GM12878 (cell line): ENCODE results near the gene CD244. TPM values are rescaled to one million over a fixed set of nuclear protein-coding genes. Genes with fewer than 3 reads are reported as not detected.
"Not testable (repeated sequence)": the region's sequence is repeated elsewhere in the genome, so short reads cannot be mapped to it uniquely, and the experiment has no call there.

Experiments used
- ATAC-seq: fragments of 200-7000 bp; cut with Tn5 transposase; 3 replicates; pipeline ENCODE4 v1.9.1; 2020; ENCODE audit warnings: mild to moderate bottlenecking, moderate library complexity
- BruUV-seq: library from RNA; stranded (reverse); fragments of 400-500 nt; replicated peaks from 2 replicates; lab custom pipeline; 2021; lab: Mats Ljungman, UMichigan
- CTCF ChIA-PET: fragments of 300-600 bp; sonication (Branson Sonifier 250); formaldehyde crosslinking; extraction: SDS; loops from one replicate; lab custom pipeline; 2021; ENCODE audit warnings: inconsistent platforms; lab: Yijun Ruan, JAX
- POLR2A ChIA-PET: fragments of 350-600 bp; formaldehyde crosslinking; extraction: SDS; loops from one replicate; lab custom pipeline; 2021; ENCODE audit warnings: inconsistent platforms; lab: Charles Lee
- RAD21 ChIA-PET: fragments of 300-600 bp; sonication (Branson Sonifier 250); formaldehyde crosslinking; loops from one replicate; lab custom pipeline; 2023; ENCODE audit warnings: antibody characterized with exemption; ENCODE audit not compliant: unreplicated experiment; lab: Charles Lee
- SMC1A ChIA-PET: fragments of 300-600 bp; sonication (Branson Sonifier 250); formaldehyde crosslinking; loops from one replicate; lab custom pipeline; 2023; ENCODE audit not compliant: unreplicated experiment, uncharacterized antibody; lab: Charles Lee
- DNase-seq: peaks from one replicate; pipeline ENCODE4 v3.0.0-alpha.2; 2011; ENCODE audit warnings: low read depth, low spot score
- FAIRE-seq: peaks from 3 replicates; lab custom pipeline; 2011; peaks lifted over from hg19 to GRCh38; lab: Jason Lieb, UNC
- H2AFZ ChIP-seq: 2 replicates; pipeline ENCODE4 v1.6.0; 2011; ENCODE audit warnings: low read depth, low read length, control low read depth; ENCODE audit not compliant: control insufficient read depth
- H3K27ac ChIP-seq: 2 replicates; pipeline ENCODE4 v1.5.1; 2011; ENCODE audit warnings: control low read depth; ENCODE audit not compliant: control insufficient read depth, insufficient read depth
- H3K27me3 ChIP-seq, 2 experiments: replicated peaks in 1 of 2; 2 replicates each; pipeline versions ENCODE4 v1.6.0 to v1.6.1; 2011; ENCODE audit warnings: low read length in 1 of 2; ENCODE audit not compliant: control insufficient read depth in 2 of 2, insufficient read depth in 2 of 2
- H3K36me3 ChIP-seq, 2 experiments: 2 replicates each; pipeline ENCODE4 v1.5.1; 2011; ENCODE audit warnings: low read length in 1 of 2; ENCODE audit not compliant: control insufficient read depth in 2 of 2, insufficient read depth in 2 of 2
- H3K4me1 ChIP-seq: 2 replicates; pipeline ENCODE4 v1.6.1; 2011; ENCODE audit warnings: mild to moderate bottlenecking, low read length, moderate library complexity, mixed read lengths; ENCODE audit not compliant: control insufficient read depth, insufficient read depth
- H3K4me2 ChIP-seq: 2 replicates; pipeline ENCODE4 v1.6.0; 2011; ENCODE audit warnings: control low read depth; ENCODE audit not compliant: control insufficient read depth, insufficient read depth
- H3K4me3 ChIP-seq: fragments of 200-600 bp; sonication (generic); 2 replicates; pipeline ENCODE4 v1.5.1; 2016
- H3K79me2 ChIP-seq: 2 replicates; pipeline ENCODE4 v1.6.0; 2011; ENCODE audit warnings: low read length; ENCODE audit not compliant: control insufficient read depth, insufficient read depth
- H3K9ac ChIP-seq: 2 replicates; pipeline ENCODE4 v1.8.0; 2011; ENCODE audit warnings: low read length, control low read depth, mixed read lengths; ENCODE audit not compliant: control insufficient read depth, insufficient read depth
- H3K9me3 ChIP-seq: replicated peaks from 3 replicates; pipeline ENCODE4 v1.5.1; 2011; ENCODE audit warnings: mild to moderate bottlenecking, low read length; ENCODE audit not compliant: control insufficient read depth, insufficient read depth
- H4K20me1 ChIP-seq: 2 replicates; pipeline ENCODE4 v1.6.0; 2011; ENCODE audit not compliant: control insufficient read depth, insufficient read depth
- GATAD2B ChIP-seq: fragments of 450-650 bp; conservative IDR thresholded peaks from 2 replicates; pipeline ENCODE4 v1.6.1; 2017; ENCODE audit warnings: low read depth, mild to moderate bottlenecking, moderate library complexity
- KDM1A ChIP-seq: fragments of 200-600 bp; sonication (generic); IDR thresholded peaks from 2 replicates; pipeline ENCODE4 v1.6.1; 2016; ENCODE audit warnings: borderline replicate concordance
- SMAD1 ChIP-seq: fragments of 450-650 bp; IDR thresholded peaks from 2 replicates; pipeline ENCODE4 v1.6.1; 2018; ENCODE audit warnings: mild to moderate bottlenecking, low read depth; ENCODE audit not compliant: partially characterized antibody
- WGBS: methylation state at CpG from one replicate; pipeline ENCODE4 v1.1.6; 2016; ENCODE audit warnings: low lambda C conversion rate; ENCODE audit not compliant: insufficient replicate concordance, insufficient coverage; ENCODE audit errors: missing lambda C conversion rate; 5-methylcytosine and 5-hydroxymethylcytosine counted together
- in situ Hi-C: fragments of 300-500 bp; cut with MboI; formaldehyde crosslinking; loops from 9 replicates; pipeline ENCODE4 v1.14.3; 2018; ENCODE audit warnings: mixed read lengths
- intact Hi-C: fragments of 100-400 bp; cut with micrococcal nuclease; formaldehyde crosslinking; loops from one replicate; pipeline ENCODE4 v1.14.2; 2022; ENCODE audit not compliant: unreplicated experiment
- polyA plus RNA-seq, 11 experiments: library from polyadenylated mRNA; depleted of rRNA in 4 of 11; unstranded in 6 of 11; stranded (reverse) in 5 of 11; fragments of >200 nt; fragmentation: Nextera tagmentation in 4 of 11; fragmentation: Illumina TruSeq in 1 of 11; extraction: Ambion mirVana in 4 of 11; extraction: Trizol in 1 of 11; gene quantifications; 1 replicate in 1 of 11; 2 replicates in 10 of 11; pipeline versions ENCODE4 v1.2.1 to v1.2.3, GENCODE V29; 2011 to 2016; ENCODE audit warnings: inconsistent platforms in 2 of 11, missing spikeins in 2 of 11, low read depth in 1 of 11
- total RNA-seq, 4 experiments: library from RNA; depleted of rRNA in 3 of 4; stranded (reverse); fragments of >200 nt in 3 of 4; fragmentation: Illumina TruSeq in 1 of 4; extraction: Trizol in 1 of 4; gene quantifications; 2 replicates each; pipeline versions ENCODE4 v1.2.1 to v1.2.3, GENCODE V29; 2013 to 2021

Gene CD244
- total and polyA plus RNA-seq, 10 of the 15 experiments (the other 5 are each of a cell fraction or from before 2014, with no cell fraction given), result 0.24 to 13.6 (median 0.73) TPM

- no peaks in the 10 kb centered on the region for H4K20me1 ChIP-seq
- no peaks in the 10 kb centered on the region for H3K79me2 ChIP-seq
- ChIA-PET RAD21 (interaction anchor here (1.5 kb wide), 1 partner anchor 132 kb away, joined by 3 read pairs; no protein-coding TSS in a partner anchor), SMC1A (interaction anchor here (0.9 to 1.6 kb wide), 2 partner anchors 12 to 179 kb away, joined by 3 to 4 read pairs; no protein-coding TSS in a partner anchor), POLR2A (no interaction called here), CTCF (interaction anchor here (1.5 kb wide), 1 partner anchor 47 kb away, joined by 3 read pairs; no protein-coding TSS in a partner anchor)
- ATAC-seq, result no peak
- no peak for TF ChIP-seq GATAD2B
- no peak for TF ChIP-seq SMAD1
- no peak for TF ChIP-seq KDM1A
- BruUV-seq, result no TSS peak
- H3K27ac ChIP-seq, result no peak overlapping the region
- no peak overlapping the region for H2AFZ ChIP-seq
- no peaks in the 10 kb centered on the region; a peak in 1 of 4 replicates for H3K27me3 ChIP-seq
- intact Hi-C loops (no loop called here), in situ Hi-C loops (no loop called here)
- 51% methylated on average over 8 of the region's 8 CpGs for WGBS
- DNase-seq, result no peak
- no peaks in the 10 kb centered on the region for H3K4me1 ChIP-seq
- no peak overlapping the region for H3K9ac ChIP-seq
- no peaks in the 10 kb centered on the region for H3K9me3 ChIP-seq
- no peak overlapping the region for H3K4me2 ChIP-seq
- no peak overlapping the region for H3K4me3 ChIP-seq
- FAIRE-seq, result no peak
- H3K36me3 ChIP-seq, result no peaks in the 10 kb centered on the region
Measured at GRCh38 chr1:160904783-160905616, 42.3 kb upstream of the CD244 start.

DNA sequence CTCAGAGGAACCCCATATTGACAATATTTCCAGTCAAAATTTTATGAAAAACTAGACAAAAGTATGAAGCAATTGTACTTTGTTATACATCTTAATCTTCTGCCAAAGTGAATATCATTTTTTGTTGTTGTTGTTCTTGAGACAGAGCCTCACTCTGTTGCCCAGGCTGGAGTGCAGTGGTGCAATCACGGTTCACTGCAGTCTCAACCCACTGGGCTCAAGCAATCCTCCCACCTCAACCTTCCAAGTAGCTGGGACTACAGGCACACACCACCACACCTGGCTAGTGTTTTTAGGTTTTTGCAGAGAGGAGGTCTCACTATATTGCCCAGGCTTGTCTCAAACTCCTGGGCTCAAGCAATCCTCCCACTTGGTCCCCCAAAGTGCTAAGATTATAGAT is 39.6 kb upstream of the CD244 start:
- H3K4me3 ChIP-seq, DNase-seq, H3K9me3 ChIP-seq, intact Hi-C loops, H3K27me3 ChIP-seq, ATAC-seq, CTCF ChIA-PET, H3K27ac ChIP-seq, H2AFZ ChIP-seq, H3K4me2 ChIP-seq, RAD21 ChIA-PET, H3K9ac ChIP-seq, H3K4me1 ChIP-seq, H4K20me1 ChIP-seq, H3K36me3 ChIP-seq, in situ Hi-C loops, FAIRE-seq, H3K79me2 ChIP-seq, POLR2A ChIA-PET, BruUV-seq, SMC1A ChIA-PET: not testable (repeated sequence)
- 22% methylated on average over 1 of the region's 1 CpG for WGBS
